ENCODE results near the gene CBLN2.

CBLN2 gene

DNA sequence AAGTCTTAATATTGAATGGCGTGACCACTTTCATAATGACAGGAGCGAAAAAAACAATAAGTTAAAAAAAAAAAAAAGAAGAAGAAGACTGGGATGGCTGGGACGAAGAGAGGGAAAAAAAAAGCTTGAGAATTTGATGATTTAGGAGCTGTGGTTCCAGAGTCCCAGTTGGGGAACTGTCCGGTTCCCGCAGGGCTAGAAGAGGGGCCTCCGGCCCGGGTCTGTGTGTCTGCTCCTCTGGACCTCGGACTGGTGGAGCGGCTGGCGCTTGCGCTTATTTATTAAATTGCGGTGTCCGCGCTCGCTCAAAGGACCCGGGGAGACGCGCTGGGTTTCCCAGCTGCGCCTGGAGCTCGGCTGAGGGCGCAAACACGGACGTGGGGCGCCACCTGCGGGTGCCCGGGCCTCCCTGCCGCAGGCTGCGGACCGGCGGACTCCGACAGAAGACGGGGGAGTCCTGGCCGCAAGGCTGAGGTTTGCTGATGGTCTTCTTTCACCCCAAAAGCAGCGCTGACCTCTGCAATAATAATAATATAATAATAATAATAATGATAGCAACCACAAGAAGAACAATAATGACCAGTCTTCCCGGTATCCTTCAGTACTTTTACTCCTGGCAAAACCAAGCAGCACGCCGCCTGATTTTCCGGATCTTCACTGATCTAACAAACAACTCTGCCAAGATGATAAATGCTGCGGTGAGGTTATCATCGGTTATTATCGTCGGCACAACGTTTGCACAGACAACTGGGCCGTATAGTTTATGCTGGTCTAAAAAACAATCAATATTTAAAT lies at the start of gene CBLN2:
Gene CBLN2, minus strand, starts transcription at position 251 of the 795 bp plus-strand sequence. CDS start 2,182 bp downstream, outside the sequence.
- no peak for DNase-seq (ENCODE audit: low read depth in 1 of 2, low spot score in 1 of 2)

DNA sequence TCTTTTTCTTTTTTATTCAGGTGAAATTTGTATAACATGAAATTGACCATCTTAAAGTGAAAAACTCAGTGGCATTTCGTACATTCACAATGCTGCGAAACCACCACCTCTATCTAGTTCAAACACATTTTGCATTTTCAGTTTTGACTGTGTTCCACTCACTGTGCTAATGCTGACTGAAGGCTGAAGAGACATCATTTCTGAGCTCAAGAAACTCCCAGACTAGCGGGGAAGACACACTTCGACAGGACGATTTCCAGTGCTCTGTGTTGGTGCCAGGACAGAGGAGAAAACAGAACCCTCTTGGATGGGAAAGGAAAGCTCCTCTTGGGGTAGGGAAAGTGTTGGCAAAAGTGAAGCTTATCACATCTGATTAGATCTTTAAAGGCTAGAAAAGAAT lies 44.2 kb upstream of the CBLN2 start:
- no peak for DNase-seq (ENCODE audit: low read depth in 1 of 2, low spot score in 1 of 2)

DNA sequence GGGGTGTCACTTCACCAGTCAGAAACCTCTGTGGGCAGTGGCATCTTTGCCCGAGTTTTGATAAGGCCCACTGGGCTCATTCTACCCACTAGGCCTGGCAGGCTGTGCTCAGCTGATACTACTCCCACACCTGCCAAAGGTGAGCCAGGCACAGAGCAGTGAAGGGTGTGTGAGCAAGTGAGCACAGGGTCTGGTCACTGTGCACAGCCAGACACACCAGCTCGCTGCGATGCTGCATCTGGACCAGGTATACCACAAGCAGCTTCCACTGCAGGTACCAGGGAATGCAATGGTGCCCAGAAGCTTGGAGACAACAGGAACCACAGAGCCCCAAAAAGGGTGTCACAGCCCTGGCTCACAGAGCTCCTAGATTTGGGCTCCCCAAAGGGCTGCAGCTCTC lies 40.6 kb upstream of the CBLN2 start:
- no peak for DNase-seq (ENCODE audit: low read depth in 1 of 2, low spot score in 1 of 2)

DNA sequence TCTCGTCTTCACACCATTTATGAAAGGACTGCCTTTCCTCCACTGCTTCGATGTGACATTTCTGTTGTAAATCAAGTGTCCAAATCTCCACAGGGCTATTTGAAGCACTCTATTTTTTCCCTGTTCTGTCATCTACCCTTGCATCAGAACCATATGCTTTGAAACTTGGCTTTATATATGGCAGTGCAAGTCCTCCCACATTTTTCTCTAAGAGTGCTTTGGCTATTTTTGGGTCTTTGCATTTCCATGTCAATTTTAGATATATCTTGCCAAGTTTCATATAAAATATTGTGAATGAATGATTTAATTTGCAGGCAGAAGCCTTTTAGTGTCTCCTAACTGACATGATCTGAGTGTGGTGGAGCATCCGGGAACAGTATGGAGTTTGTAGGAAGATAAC lies 37.8 kb upstream of the CBLN2 start:
- no peak for DNase-seq (ENCODE audit: low read depth in 1 of 2, low spot score in 1 of 2)

DNA sequence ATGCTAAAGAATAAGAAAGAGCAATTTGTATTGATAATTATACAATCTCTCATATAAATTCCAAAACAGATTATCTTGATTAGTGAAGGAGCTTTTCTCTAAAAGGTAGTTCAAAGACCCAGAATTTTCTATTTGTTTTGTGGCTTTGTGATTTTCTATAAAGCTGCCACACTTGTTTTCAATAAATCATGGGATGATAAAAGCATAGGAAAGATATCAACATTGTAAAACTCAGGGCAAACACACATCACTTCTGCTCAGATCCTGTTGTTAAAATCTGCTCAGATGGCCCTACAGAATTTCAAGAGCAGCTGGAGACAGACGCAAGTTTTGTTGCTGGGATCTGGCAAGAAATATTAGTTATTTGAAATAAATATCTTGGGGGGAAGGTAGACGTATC lies 28.8 kb upstream of the CBLN2 start:
- no peak for DNase-seq (ENCODE audit: low read depth in 1 of 2, low spot score in 1 of 2)

DNA sequence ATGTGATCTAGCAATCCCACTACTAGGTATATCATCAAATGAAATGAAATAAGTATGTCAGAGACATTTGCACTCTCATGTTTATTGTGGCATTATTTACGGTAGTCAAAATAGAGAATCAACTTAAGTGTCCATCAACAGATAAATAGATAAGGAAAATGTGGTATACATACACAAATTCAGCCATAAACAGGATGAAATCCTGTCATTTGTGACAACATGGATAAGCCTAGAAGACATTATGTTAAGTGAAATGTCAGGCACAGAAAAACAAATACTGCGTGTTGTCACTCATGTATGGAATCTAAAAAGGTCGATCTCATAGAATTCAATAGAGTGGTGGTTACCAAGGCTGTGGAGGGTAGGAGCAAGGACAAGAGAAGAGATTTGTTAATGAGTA lies 22.1 kb upstream of the CBLN2 start:
- DNase-seq (ENCODE audit: low read depth in 1 of 2, low spot score in 1 of 2), result no peak

DNA sequence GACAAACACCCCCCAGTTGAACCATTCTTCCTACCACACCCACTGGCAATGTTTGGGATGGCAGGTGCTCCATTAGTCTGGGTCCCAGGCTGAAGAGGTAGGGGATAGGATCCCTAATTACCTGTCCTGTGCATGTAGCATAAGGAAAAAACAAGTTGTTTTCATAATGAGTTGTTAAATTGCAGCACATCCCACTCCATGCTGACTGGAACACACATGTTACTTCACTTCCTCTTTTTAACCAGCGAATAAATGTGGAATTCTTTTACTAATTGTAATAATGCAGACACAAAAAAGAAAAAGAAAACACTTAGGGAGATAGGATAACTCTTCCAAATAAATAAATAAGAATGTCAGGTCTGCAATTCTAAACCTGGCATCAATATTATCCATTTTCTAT lies 11.8 kb upstream of the CBLN2 start:
- DNase-seq (ENCODE audit: low read depth in 1 of 2, low spot score in 1 of 2), result no peak

DNA sequence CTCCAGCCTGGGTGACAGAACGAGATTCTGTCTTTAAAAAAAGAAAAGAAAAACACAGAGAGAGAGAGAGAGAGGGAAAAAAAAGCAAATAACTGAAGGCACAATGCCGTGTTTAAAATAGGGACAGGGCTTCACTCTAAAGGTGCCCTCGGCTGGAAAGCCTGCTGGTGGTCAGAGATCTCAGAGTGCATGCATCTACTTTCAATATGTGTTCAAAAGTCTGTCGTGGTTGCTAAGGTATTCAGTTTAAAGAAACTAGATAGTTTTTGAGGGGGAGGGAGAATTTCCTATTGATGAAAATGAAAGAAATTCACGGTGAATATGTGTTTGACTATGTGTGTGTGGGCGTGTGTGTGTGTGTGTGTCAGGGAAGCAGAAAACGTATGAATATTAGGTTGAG lies 11.0 kb upstream of the CBLN2 start:
- DNase-seq (ENCODE audit: low read depth in 1 of 2, low spot score in 1 of 2), result no peak

DNA sequence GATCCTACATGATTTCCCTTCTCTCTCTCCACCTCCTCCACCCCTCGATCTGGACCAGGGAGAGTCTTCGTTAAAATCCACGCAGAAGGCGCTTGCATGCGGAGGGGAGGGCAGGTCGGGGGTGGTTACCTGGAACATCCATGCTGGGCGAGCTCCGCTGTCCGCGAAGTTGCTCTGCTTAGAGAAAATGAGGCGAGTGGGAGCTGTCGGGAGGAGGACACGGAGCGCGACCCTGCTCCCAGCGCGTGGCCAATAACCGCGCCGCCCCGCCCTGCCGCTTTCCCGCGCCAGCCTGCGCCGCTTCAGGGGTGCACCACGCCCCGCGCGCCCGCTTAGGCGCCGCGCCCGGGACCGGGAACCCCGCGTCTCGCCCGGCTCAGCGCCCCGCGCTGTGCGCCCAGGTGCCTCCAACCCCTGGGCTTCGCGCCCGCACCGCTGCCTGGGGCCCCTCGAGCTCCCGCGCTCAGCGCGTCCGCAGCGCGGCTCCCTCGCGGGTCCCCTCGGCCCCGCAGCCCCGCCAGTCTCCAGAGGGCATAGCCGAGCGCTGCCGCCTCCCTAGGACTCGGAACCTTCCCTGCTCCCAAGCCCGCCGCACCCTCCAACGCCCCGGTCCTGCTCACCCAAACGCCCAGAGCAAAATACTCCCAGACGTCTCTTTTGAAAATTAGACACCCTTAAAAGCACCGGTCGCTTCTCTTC lies 636 bp downstream of the CBLN2 start:
- DNase-seq (ENCODE audit: low read depth in 1 of 2, low spot score in 1 of 2), result no peak

DNA sequence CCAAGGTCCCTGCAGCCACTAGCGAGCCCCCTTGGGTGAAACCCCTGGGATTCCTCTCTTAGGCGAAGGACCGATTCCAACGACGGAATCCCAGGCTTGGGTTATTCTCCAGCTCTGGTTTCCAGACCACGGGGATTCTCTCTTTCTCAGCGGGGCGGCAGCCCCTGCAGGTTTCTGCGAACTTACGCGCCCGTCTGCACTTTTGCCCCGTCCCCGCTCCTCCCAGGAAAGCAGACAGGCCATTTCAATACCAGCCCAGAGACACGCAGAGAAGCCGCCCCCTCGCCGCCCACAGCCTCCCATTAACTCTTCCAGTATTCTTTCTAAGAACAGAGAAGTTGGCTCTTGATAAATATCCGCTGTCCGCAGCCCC lies 1.2 kb downstream of the CBLN2 start:
- no peak for DNase-seq (ENCODE audit: low read depth in 1 of 2, low spot score in 1 of 2)

DNA sequence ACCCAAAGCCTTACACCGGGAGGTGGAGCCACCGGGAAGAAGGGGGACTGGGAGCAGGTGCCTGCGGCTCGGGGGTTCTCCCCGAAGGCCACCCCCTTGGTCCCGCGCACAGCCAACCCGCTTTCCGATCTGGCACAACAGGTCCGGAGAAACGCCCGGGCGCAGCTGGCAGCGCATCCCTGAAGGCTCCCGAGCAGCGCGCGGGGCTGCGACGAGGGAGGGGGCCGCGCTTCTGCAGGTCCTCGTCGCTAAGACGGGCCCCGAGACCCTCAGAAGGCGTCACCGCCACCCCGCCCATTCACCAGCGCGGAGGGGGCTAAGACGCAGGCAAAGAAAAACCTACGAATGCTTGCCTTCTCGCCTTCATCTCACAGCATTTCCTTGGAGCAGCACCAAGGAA lies 1.8 kb downstream of the CBLN2 start:
- DNase-seq (ENCODE audit: low read depth in 1 of 2, low spot score in 1 of 2), result no peak

DNA sequence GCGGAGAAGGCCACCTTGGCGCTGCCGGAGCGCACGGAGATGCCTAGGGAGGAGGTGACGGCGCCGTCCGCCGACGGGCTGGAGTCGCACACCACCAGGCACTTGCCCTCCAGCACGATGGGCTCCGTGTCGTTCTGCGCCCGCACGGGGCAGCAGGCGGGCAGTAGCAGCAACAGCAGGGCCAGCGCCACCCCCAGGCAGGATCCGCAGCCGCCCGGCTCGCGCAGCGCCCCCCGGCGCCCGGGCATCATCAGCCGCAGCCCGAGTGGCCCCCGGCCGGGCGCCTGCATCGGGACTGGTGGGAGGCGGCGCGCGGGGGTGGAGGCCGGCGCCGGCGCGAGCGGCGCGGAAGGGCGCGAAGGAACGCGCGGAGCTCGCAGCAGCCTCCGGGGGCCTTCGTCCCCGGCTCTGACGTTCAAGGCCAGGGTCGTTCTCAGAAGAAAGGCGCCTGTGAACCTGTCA lies 2.2 kb downstream of the CBLN2 start:
- DNase-seq (ENCODE audit: low read depth in 1 of 2, low spot score in 1 of 2), result no peak

DNA sequence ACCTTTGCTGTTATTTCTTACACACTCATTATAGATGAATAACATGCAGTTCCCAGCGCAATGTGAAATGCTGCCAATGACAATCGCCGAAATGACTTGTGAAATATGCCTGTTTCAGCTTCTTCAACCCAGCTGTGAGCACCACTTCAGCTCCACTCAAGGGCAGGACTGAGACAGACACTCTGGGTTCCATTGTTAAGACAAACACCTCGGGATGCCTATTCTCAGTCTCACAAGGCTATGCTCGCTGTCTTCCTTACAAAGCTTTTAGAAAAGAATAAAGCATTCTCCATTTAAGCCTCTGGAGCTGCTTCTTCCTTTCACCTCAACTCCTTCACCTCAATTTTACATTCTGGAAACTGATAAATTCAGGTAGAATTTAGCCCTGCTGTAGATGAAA lies 4.2 kb downstream of the CBLN2 start:
- DNase-seq (ENCODE audit: low read depth in 1 of 2, low spot score in 1 of 2), result no peak

DNA sequence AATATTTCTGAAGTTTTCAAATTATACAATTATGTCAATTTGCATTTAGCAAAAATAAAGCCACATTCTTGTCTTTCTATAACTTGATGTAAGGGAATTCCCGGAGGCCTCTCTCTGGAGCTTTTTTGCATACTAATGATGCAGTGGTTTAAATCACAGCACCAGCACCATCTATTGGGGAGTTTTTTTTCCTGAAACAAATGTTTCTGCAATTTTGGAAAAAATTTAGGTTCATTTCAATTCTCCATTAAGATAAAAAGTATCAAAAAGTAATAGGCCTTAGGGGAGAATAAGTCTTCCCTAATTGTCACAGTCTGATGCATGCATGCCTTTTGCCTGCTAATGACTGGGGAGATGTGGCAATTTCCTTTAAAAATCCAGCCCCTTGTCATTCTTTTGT lies 13.5 kb downstream of the CBLN2 start:
- DNase-seq (ENCODE audit: low read depth in 1 of 2, low spot score in 1 of 2), result no peak

DNA sequence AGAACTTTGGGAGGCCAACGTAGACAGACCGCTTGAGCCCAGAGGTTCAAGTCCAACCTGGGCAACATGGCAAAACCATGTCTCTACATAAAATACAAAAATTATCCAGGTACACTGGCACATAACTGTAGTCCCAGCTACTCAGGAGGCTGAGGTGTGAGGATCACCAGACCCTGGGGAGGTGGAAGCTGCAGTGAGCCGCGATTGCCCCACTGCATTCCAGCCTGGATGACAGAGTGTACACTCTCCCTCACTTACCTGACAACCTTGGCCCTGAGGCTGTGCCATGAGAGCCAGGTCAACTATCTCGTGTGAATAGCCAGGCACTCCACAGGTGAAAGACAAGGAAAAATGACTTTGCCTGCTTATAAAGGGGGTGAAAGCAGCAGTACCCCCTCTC lies 39.3 kb downstream of the CBLN2 start:
- DNase-seq (ENCODE audit: low read depth in 1 of 2, low spot score in 1 of 2), result no peak

DNA sequence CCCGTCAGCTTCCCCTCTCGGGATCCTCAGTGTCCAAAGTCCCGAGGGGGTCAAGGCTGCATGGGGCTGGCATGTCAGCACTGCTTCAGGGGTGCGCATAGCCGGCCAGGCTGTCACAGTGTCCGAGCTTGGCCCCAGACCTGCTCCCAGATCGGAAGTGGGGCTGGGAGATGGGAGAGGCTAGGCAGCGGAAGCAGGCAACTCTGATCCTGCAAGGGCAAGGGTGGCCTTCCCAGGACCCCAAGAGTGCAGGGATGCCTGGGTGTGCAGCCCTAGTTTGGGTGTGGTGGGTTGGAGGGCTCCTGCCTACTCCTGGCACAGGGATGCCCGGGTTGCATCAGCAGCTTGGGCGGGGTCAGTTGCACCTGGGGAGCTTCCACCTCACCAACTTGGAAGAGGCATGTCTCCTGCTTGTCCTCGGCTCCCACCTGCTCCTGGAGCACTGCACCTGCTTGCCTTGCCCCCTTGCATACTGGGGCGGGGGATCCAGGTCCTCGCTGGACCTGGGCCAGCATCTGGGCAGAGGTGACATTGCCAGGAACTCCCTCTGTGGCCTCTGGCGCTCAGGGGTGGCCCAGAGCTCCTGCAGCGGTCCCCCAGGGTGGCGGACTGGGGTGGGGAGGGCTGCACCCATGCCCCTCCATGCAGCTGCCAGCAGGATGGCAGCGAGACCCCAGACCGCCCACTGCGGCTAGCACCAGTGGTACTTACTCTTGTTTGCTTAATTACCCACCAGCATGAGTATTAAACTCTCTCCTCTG lies 41.3 kb downstream of the CBLN2 start:
- DNase-seq (ENCODE audit: low read depth in 1 of 2, low spot score in 1 of 2), result no peak

DNA sequence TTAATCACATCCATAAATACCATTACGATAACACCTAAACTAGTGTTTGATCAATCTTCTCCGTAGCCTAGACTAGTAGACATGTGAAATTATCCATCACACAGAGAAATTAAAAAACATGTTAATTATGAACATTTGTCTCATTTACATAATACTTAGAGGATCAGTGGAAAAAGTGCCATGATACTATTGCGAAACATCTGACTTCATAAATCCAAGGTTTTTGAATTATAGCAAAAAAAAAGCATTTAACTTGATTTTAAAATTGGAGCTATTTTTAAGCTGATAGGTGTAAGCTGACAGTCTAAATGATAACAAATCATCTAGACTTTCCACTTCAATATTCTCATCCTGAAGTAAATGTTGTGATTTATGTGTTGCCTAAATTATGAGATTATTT lies 51.6 kb downstream of the CBLN2 start:
- no peak for DNase-seq (ENCODE audit: low read depth in 1 of 2, low spot score in 1 of 2)

Measured in activated T-helper 1 cell treated with anti-CD3 and anti-CD28 coated beads, Interleukin-2, amount 50 U/mL, for 16 hours (primary cell).